NCI-H1694 (cell line): Measurements from ENCODE around the gene INTS12.
"Not testable (repeated sequence)": the region's sequence is repeated elsewhere in the genome, so short reads cannot be mapped to it uniquely, and the experiment has no call there.

Source experiments
- DNase-seq: peaks from one replicate; lab custom pipeline; 2025; lab: John Stamatoyannopoulos, UW

The INTS12 gene

GRCh38 chr4:105708181-105709080, at the start of gene INTS12, which contains the start of gene GSTCD:
Gene INTS12, minus strand, starts transcription at chr4:105708689. Its CDS starts 8,684 bp downstream, at chr4:105700005.
Gene GSTCD, plus strand, starts transcription at chr4:105708784. Its CDS starts 8,830 bp downstream, at chr4:105717614.
- peak; percentile 81 for DNase-seq

- DNase-seq: no peak
These were observed 46.9 kb upstream of the INTS12 start for GRCh38 chr4:105755375-105755774.

GRCh38 chr4:105753361-105753760, 44.9 kb upstream of the INTS12 start:
- no peak for DNase-seq

- DNase-seq: no peak
These were observed 43.3 kb upstream of the INTS12 start for GRCh38 chr4:105751718-105752299.

GRCh38 chr4:105748222-105748621, 39.7 kb upstream of the INTS12 start:
- no peak for DNase-seq

GRCh38 chr4:105741548-105741947, 33.1 kb upstream of the INTS12 start:
- DNase-seq: no peak

GRCh38 chr4:105735217-105735616, 26.7 kb upstream of the INTS12 start:
- not testable (repeated sequence) for DNase-seq

- DNase-seq: not testable (repeated sequence)
These were observed 21.4 kb upstream of the INTS12 start for GRCh38 chr4:105729895-105730294.

- DNase-seq: no peak
These were observed 17.1 kb upstream of the INTS12 start for GRCh38 chr4:105725623-105726022.

- no peak for DNase-seq
These were observed 10.7 kb upstream of the INTS12 start for GRCh38 chr4:105719204-105719603.

- peak; percentile 44 for DNase-seq
These were observed 7.3 kb upstream of the INTS12 start for GRCh38 chr4:105715692-105716278.

GRCh38 chr4:105714932-105715331, 6.4 kb upstream of the INTS12 start:
- no peak for DNase-seq

- no peak for DNase-seq
These were observed 5.6 kb upstream of the INTS12 start for GRCh38 chr4:105714071-105714521.

GRCh38 chr4:105712766-105713165, 4.3 kb upstream of the INTS12 start:
- no peak for DNase-seq

- DNase-seq: no peak
These were observed 2.2 kb upstream of the INTS12 start for GRCh38 chr4:105710678-105711077.

- no peak for DNase-seq
These were observed 1.6 kb upstream of the INTS12 start for GRCh38 chr4:105710012-105710600.

GRCh38 chr4:105709081-105709450, 577 bp upstream of the INTS12 start:
- DNase-seq: no peak

GRCh38 chr4:105707782-105708180, 708 bp downstream of the INTS12 start:
- no peak for DNase-seq

- no peak for DNase-seq
These were observed 9.9 kb downstream of the INTS12 start for GRCh38 chr4:105698607-105699006.

GRCh38 chr4:105695832-105696231, 12.7 kb downstream of the INTS12 start:
- DNase-seq: not testable (repeated sequence)

GRCh38 chr4:105694812-105695211, 13.7 kb downstream of the INTS12 start:
- DNase-seq: not testable (repeated sequence)

- DNase-seq: no peak
These were observed 21.9 kb downstream of the INTS12 start for GRCh38 chr4:105686571-105686970.
